HG03520 (cell line): Measurements from ENCODE around the gene AKT3.
"Not testable (repeated sequence)": the region's sequence is repeated elsewhere in the genome, so short reads cannot be mapped to it uniquely, and the experiment has no call there.

Experiments used
- ATAC-seq: cut with Tn5 transposase; IDR thresholded peaks from one replicate; pipeline ENCODE4 v1.9.1; 2021; ENCODE audit warnings: mild to moderate bottlenecking, moderate library complexity; ENCODE audit not compliant: unreplicated experiment

AKT3 gene

GRCh38 chr1:243850202-243850451 lies at the start of gene AKT3:
Gene AKT3, minus strand, starts transcription at chr1:243850243. Its CDS starts 7,073 bp downstream, at chr1:243843170.
- ATAC-seq: peak; percentile 54

DNA sequence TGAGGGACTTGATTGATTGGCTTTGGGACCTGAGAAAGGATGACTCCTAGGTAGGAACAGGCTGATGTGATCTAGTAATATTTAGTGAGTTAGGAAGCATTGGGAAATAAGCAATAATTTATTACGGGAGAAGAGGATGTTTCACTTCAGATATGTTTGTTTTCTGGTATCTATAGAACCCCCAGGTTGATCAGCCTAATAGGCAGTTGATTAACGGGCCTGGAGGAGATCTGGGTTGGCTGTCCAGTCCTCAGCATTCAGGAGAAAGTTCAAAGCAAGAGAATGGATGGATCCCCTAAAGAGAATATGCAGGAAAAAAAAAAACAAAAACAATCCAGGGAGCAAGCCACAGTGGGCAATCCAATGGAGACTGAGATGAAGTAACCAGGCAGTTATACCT lies 48.2 kb upstream of the AKT3 start:
- no peak for ATAC-seq

DNA sequence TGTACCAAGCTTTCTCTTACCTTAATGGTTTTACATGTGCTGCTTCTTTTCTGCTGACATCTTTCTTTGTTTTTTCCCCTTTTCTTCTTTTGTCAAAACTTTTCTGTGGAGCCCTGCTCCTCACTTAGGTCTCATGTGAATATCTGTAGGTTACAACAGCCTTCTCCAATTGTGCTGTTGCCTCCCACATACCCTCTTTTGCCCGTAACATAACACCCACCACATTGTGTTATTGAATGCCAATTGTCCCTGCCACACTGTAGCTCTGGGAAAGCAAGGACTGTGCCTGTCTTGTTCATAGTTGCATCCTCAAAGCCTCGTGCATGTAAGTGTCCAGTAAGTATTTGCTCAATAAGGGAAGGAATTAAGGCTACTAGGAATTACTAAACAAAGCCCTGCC lies 46.3 kb upstream of the AKT3 start:
- ATAC-seq: no peak

- no peak for ATAC-seq
Observed at GRCh38 chr1:243892456-243892855, 42.4 kb upstream of the AKT3 start.

DNA sequence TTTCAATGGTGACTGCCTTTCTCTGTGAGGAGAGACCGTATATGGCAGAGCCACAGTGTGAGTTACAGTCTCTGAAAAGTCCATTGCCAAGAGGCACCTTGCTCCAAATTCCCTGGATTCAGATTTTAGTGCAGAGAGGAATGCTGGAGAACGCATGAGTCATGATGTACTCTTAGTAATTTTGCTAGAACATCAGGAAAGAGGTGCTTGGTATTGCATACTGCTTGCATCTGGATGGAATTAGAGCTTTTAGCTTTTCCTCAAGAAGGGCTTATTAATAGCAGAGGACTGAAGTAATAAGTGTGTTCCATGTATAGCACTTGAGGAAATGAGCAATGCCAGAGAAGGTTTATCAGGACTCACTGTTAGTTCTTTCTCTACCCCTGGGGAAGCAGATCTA lies 40.5 kb upstream of the AKT3 start:
- no peak for ATAC-seq

DNA sequence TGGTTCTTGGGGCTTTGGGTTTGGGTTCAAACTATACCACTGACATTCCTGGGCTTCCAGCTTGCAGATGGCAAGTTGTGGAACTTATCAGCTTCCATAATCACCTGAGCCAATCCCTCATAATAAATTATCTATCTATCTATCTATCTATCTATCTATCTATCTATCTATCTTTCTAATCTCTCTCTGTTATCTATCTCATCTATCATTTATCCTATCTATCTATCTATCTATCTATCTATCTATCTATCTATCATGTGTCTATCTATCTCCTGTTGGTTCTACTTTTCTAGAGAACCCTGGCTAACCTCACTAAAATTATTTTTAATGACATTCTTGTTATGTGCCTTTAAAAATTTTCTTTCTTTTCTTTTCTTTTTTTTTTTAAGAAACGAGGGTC lies 35.8 kb upstream of the AKT3 start:
- no peak for ATAC-seq

DNA sequence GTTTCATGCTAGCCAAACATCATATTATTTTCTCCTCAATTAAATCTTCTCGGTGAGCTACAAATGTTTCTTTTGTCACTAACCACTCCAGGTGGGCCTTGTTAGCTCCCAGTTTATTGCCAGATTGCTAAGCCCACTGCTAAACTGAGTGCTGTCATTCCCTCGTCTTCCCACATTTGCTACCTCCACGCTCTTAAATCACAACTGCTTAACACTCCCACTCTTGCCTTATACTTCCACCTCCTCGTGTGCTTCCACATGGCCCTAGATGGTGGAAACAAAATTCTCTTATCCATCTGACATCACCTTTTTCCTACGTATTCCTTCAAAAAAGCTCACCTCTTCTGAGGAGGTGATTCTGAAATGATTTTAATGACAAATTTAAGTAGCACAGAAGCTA lies 34.6 kb upstream of the AKT3 start:
- ATAC-seq: no peak

DNA sequence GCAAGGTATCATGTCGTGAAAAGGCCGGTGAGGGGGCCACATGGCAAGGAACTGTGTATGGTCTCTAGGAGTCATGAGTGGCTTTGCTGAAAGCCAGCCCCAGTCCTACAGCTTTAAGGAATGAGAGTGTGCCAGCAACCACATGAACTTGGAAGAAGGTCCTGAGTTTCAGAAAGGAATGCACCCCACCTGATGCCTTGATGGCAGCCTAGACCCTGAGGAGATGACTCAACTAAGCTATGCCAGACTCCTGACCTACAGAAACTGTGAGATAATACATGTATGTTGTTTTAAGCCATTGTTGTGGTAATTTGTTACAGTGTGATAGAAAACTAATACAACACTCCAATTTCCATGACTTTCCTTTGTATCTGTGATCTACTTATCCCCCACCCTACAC lies 33.5 kb upstream of the AKT3 start:
- no peak for ATAC-seq

DNA sequence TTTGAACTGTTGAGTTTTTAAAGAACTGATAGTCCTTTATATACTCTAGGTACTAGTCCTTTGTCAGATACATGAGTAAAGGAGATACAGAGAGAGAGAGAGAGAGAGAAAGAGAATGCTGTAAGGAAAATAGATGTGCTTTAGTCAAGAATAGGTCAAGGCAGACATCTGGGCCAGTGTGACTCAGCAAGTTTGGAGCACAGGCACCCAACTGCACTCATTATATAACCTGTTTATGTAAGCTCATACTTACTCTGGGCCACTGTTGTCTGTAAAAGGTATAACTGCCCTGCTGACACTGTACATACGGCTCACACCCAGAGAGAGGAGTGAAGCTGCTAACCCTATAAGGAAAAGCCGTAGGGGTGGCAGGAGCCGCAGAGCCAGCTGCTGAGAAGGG lies 32.2 kb upstream of the AKT3 start:
- ATAC-seq: no peak

GRCh38 chr1:243877058-243877457 lies 27.0 kb upstream of the AKT3 start:
- ATAC-seq: not testable (repeated sequence)

GRCh38 chr1:243855616-243856318 lies 5.7 kb upstream of the AKT3 start:
- no peak for ATAC-seq

DNA sequence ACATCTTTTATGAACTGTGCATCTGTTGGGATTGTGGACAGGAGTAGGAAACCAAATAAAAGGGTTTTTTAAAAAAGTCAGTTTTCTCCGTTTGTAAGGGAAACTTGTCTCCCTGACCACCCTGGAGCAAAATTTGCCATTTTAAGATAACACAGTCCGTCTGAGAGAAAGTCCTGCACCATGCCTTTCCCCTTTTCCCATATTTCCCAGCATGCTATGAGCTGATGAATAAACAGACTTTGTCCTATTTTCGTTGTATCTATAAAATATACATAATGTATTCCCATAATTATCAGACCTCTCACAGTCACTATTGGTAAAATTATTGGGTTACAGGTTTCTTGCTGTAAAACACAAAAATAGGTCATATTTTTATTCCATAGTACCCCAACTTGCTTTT lies 1.7 kb upstream of the AKT3 start:
- no peak for ATAC-seq

DNA sequence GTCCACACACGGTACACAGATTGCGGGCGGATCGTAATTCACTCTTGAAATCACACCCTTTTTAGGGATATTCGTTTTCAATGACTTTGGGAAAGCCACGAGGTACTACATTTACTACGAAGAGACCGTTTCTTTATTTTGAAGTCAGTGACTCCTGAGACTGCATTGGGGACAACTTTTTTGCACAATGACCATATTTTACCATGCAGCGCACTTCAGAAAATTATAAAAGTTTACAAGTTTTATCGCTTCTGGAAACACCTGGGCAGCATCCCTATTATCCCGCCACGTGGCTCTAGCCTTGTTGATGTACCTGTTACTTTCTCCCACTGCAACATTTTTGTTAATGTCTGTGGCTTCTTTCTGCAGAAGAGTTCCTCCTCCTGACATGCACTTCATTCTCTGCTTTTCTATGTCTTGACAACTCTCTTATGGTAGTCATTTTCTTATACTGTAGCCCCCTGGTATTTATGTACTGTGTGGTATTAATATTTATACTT lies 1.3 kb upstream of the AKT3 start:
- ATAC-seq: no peak

DNA sequence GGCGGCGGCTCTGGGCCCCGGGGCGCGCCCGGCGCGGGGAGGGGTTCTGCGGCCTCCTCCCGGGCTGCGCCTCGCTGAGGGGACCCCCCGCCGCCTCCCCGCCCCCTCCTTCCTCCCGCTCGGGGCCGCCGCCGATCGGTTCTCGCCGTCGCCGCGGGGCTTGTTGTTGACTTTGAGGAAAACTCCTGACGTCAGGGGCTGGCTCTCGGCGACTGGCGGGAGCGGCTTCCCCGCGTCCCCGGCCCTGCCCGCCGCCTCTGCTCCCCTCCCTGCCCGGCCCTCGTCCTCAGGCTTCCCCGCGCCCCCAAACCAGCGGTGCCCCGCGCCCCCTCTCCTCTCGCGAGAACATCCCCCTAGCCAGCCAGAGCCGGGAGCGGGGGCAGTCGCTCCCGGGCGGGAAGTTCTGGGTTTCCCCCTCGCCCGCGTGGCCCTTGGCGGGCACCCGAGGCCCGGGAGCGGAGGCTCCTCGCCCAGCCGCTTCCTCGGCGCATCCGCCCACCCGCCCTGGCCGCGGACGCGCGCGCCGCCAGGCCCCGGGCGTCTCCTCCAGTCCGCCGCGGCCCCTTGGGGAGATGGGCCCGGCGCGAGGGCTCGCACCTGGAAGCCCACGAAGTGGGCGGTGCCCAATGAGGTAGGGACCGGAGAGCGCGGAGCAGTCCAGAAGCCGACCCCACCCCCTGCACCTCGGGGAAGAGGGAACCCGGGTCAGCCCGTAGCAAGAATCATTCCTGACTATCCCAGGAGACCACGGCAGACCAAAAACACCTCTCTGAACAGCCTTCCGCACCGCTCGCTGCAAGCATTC lies 611 bp upstream of the AKT3 start:
- peak; percentile 43 for ATAC-seq

DNA sequence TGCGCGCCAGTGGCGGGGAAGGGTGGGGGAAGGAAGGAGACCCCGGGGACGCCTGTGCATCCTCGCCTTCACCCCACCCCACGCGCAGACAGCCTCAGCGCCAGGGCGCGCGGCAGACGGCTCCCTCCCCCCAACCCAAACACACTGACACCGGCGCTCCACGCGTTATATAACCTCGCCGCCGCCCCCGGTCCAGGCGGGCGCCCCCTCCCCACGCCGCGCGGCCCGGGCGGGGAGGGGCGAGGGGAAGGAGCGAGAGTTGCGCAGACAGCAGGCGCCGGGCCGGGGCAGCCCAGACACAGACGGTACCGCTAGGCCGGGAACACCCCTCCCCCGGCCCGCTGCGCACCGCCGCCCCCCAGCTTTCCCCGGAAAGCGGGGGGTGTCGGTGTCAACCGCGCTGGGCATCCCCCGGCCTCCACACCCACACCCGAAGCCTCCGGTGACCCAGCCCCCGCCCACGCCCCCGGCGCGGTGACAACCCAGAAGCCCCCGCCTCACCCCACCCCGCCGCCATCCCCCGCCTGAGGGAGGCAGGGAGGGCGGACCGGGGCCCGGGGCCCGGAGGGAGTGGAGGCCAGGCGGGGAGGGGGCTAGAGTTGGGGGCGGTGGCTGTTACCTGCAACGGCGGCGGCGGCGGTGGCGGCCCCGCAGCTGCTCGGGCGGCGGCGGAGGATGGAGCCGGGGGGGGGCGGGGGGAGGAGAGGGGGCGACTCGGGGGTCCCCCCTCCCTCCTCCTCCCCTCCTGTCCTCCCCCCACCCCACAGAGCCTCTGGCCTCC lies 432 bp downstream of the AKT3 start:
- ATAC-seq: peak; percentile 19

GRCh38 chr1:243848858-243849420 lies 1.1 kb downstream of the AKT3 start:
- ATAC-seq: peak; percentile 16

DNA sequence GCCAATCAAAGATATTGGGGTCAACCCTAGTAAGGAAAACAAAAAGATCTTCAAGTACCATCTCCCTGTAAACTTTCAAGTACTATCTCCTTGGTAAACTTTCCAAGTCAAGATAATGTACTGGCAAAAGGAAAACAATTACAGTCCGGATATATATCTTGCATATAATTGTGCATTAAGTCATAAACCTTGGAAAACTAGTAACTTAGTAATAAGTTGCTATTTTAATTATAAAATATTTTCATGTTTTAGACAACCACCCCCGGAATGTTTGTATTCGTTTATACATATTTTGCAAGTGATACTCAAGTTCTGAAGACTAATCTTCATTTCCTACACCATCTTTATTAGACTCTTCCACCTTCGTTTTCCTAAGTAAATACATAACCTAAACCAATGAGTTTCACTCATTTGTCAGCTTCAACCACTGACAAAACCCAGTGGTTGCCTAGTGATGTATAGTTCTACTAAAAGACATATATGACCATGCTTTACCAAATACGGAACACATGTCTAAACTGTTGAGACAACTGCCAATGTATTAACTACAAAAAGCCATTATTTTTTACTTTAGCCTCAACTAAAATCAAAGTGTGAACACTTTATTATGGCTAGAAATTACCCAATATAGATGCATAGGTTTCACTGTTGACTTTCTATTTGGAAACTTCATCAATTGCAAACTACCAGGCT lies 1.7 kb downstream of the AKT3 start:
- no peak for ATAC-seq

GRCh38 chr1:243846761-243847160 lies 3.3 kb downstream of the AKT3 start:
- no peak for ATAC-seq

DNA sequence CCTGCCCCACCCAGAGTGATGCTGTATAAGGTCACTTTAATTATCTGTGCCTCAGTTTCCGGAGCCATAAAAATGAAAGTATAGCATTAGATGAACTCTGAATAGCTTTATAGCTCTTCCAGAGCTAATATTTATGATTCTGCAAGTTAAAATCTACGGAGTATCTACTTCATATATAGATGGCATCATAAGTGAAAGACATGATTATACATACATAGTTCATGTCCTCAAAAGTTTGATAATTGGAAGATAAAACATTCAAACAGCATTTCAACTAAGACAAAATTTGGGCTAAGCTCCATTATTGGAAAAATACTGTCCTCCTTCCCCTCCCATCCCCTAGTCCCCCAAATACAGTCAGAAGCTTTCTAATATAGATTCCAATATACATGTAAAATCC lies 4.2 kb downstream of the AKT3 start:
- no peak for ATAC-seq

DNA sequence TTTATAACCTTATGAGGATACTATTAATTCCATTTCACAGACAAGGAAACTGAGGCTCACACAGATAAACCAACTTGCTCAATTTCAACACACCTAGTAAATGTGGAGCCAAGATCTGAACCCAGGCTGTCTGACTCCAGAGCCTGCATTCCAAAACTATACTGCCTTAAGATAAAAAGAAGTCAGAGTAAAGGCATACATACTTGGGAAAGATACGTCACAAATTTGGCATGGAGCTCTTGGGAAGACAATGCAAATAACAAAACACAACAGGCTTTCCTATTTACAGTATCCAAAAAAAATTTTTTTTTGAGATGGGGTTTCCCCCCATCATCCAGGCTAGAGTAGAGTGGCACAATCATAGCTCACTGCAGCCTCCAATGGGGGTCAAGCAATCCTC lies 5.9 kb downstream of the AKT3 start:
- ATAC-seq: no peak

DNA sequence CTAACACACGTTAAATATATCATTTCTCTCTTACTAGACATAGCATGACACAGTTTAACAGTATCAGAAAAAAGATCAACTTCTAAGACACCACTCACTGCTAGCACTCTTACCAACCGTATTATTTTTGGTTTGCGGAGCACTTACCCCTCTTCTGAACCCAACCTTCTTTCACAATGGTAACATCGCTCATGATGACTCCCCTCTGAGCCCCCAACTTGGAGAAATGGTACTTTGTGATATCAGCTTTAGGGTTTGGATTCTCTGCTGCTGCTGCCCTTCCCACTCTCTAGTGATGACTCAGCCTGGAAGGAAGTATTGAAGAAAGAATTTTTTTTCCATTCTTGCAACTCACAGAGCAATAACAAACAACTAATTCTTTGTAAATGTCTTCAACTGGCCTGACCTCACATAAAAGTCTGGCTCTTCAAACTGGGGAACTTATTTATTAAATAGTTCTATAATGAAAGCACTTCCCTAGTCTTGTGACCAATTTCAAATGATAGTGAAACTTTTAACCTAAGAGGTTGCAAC lies 7.0 kb downstream of the AKT3 start:
- ATAC-seq: no peak
